HCT116 (cell line): ENCODE measurements around the gene ENTPD6.

ENCODE experiments used
- CTCF ChIP-seq, 3 experiments: fragments of 200-600 bp in 1 of 3; sonication (generic) in 1 of 3; IDR thresholded peaks in 2 of 3; conservative IDR thresholded peaks in 1 of 3; 2 replicates each; pipeline ENCODE4 v1.5.1; 2012 to 2017; ENCODE audit warnings: low read depth in 2 of 3, low read length in 2 of 3, antibody characterized with exemption in 1 of 3, borderline replicate concordance in 1 of 3, control low read depth in 1 of 3, mild to moderate bottlenecking in 1 of 3, mixed read lengths in 1 of 3, mixed run types in 1 of 3, moderate library complexity in 1 of 3; ENCODE audit not compliant: insufficient read depth in 1 of 3
- MAX ChIP-seq: IDR thresholded peaks from 2 replicates; pipeline ENCODE4 v1.6.1; 2012

- TF ChIP-seq CTCF (IDR thresholded peaks at IDR 0.05 in 2 of 3, conservative IDR thresholded peaks at IDR 0.05 in 1 of 3; ENCODE audit: borderline replicate concordance in 1 of 3, insufficient read depth in 1 of 3, low read depth in 2 of 3, low read length in 2 of 3) (no peak), MAX (no peak)
Measured at GRCh38 chr20:25187635-25188034, 7.9 kb upstream of the ENTPD6 start.
